GM12878 (cell line): ENCODE measurements around the gene GFRA3. TPM values are rescaled to one million over a fixed set of nuclear protein-coding genes. Genes with fewer than 3 reads are reported as not detected.

Experiments
- ATAC-seq: fragments of 200-7000 bp; cut with Tn5 transposase; 3 replicates; pipeline ENCODE4 v1.9.1; 2020; ENCODE audit warnings: mild to moderate bottlenecking, moderate library complexity
- BruUV-seq: library from RNA; stranded (reverse); fragments of 400-500 nt; replicated peaks from 2 replicates; lab custom pipeline; 2021; lab: Mats Ljungman, UMichigan
- CTCF ChIA-PET: fragments of 300-600 bp; sonication (Branson Sonifier 250); formaldehyde crosslinking; extraction: SDS; loops from one replicate; lab custom pipeline; 2021; ENCODE audit warnings: inconsistent platforms; lab: Yijun Ruan, JAX
- POLR2A ChIA-PET: fragments of 350-600 bp; formaldehyde crosslinking; extraction: SDS; loops from one replicate; lab custom pipeline; 2021; ENCODE audit warnings: inconsistent platforms; lab: Charles Lee
- RAD21 ChIA-PET: fragments of 300-600 bp; sonication (Branson Sonifier 250); formaldehyde crosslinking; loops from one replicate; lab custom pipeline; 2023; ENCODE audit warnings: antibody characterized with exemption; ENCODE audit not compliant: unreplicated experiment; lab: Charles Lee
- SMC1A ChIA-PET: fragments of 300-600 bp; sonication (Branson Sonifier 250); formaldehyde crosslinking; loops from one replicate; lab custom pipeline; 2023; ENCODE audit not compliant: unreplicated experiment, uncharacterized antibody; lab: Charles Lee
- DNase-seq: peaks from one replicate; pipeline ENCODE4 v3.0.0-alpha.2; 2011; ENCODE audit warnings: low read depth, low spot score
- FAIRE-seq: peaks from 3 replicates; lab custom pipeline; 2011; peaks lifted over from hg19 to GRCh38; lab: Jason Lieb, UNC
- H2AFZ ChIP-seq: 2 replicates; pipeline ENCODE4 v1.6.0; 2011; ENCODE audit warnings: low read depth, low read length, control low read depth; ENCODE audit not compliant: control insufficient read depth
- H3K27ac ChIP-seq: 2 replicates; pipeline ENCODE4 v1.5.1; 2011; ENCODE audit warnings: control low read depth; ENCODE audit not compliant: control insufficient read depth, insufficient read depth
- H3K27me3 ChIP-seq, 2 experiments: replicated peaks in 1 of 2; 2 replicates each; pipeline versions ENCODE4 v1.6.0 to v1.6.1; 2011; ENCODE audit warnings: low read length in 1 of 2; ENCODE audit not compliant: control insufficient read depth in 2 of 2, insufficient read depth in 2 of 2
- H3K36me3 ChIP-seq, 2 experiments: 2 replicates each; pipeline ENCODE4 v1.5.1; 2011; ENCODE audit warnings: low read length in 1 of 2; ENCODE audit not compliant: control insufficient read depth in 2 of 2, insufficient read depth in 2 of 2
- H3K4me1 ChIP-seq: 2 replicates; pipeline ENCODE4 v1.6.1; 2011; ENCODE audit warnings: mild to moderate bottlenecking, low read length, moderate library complexity, mixed read lengths; ENCODE audit not compliant: control insufficient read depth, insufficient read depth
- H3K4me2 ChIP-seq: 2 replicates; pipeline ENCODE4 v1.6.0; 2011; ENCODE audit warnings: control low read depth; ENCODE audit not compliant: control insufficient read depth, insufficient read depth
- H3K4me3 ChIP-seq: fragments of 200-600 bp; sonication (generic); 2 replicates; pipeline ENCODE4 v1.5.1; 2016
- H3K79me2 ChIP-seq: 2 replicates; pipeline ENCODE4 v1.6.0; 2011; ENCODE audit warnings: low read length; ENCODE audit not compliant: control insufficient read depth, insufficient read depth
- H3K9ac ChIP-seq: 2 replicates; pipeline ENCODE4 v1.8.0; 2011; ENCODE audit warnings: low read length, control low read depth, mixed read lengths; ENCODE audit not compliant: control insufficient read depth, insufficient read depth
- H3K9me3 ChIP-seq: replicated peaks from 3 replicates; pipeline ENCODE4 v1.5.1; 2011; ENCODE audit warnings: mild to moderate bottlenecking, low read length; ENCODE audit not compliant: control insufficient read depth, insufficient read depth
- H4K20me1 ChIP-seq: 2 replicates; pipeline ENCODE4 v1.6.0; 2011; ENCODE audit not compliant: control insufficient read depth, insufficient read depth
- E4F1 ChIP-seq: fragments of 450-650 bp; IDR thresholded peaks from 2 replicates; pipeline ENCODE4 v1.6.1; 2018; ENCODE audit warnings: borderline replicate concordance, mild to moderate bottlenecking; ENCODE audit not compliant: partially characterized antibody
- GABPA ChIP-seq: IDR thresholded peaks from 2 replicates; pipeline ENCODE4 v1.6.1; 2014; ENCODE audit warnings: antibody characterized with exemption, low read depth, mild to moderate bottlenecking, inconsistent platforms
- IRF5 ChIP-seq: fragments of 450-650 bp; IDR thresholded peaks from 2 replicates; pipeline ENCODE4 v1.6.1; 2017; ENCODE audit warnings: borderline replicate concordance
- TARDBP ChIP-seq: IDR thresholded peaks from 2 replicates; pipeline ENCODE4 v1.6.1; 2016; ENCODE audit warnings: borderline replicate concordance
- TCF3 ChIP-seq: IDR thresholded peaks from 2 replicates; pipeline ENCODE4 v1.6.1; 2012; ENCODE audit warnings: low read depth, mild to moderate bottlenecking, low read length, borderline replicate concordance; ENCODE audit not compliant: insufficient read depth
- ZNF687 ChIP-seq: fragments of 450-650 bp; IDR thresholded peaks from 2 replicates; pipeline ENCODE4 v1.6.1; 2017; ENCODE audit warnings: mild to moderate bottlenecking, moderate library complexity
- WGBS: methylation state at CpG from one replicate; pipeline ENCODE4 v1.1.6; 2016; ENCODE audit warnings: low lambda C conversion rate; ENCODE audit not compliant: insufficient replicate concordance, insufficient coverage; ENCODE audit errors: missing lambda C conversion rate; 5-methylcytosine and 5-hydroxymethylcytosine counted together
- in situ Hi-C: fragments of 300-500 bp; cut with MboI; formaldehyde crosslinking; loops from 9 replicates; pipeline ENCODE4 v1.14.3; 2018; ENCODE audit warnings: mixed read lengths
- intact Hi-C: fragments of 100-400 bp; cut with micrococcal nuclease; formaldehyde crosslinking; loops from one replicate; pipeline ENCODE4 v1.14.2; 2022; ENCODE audit not compliant: unreplicated experiment
- polyA plus RNA-seq, 11 experiments: library from polyadenylated mRNA; depleted of rRNA in 4 of 11; unstranded in 6 of 11; stranded (reverse) in 5 of 11; fragments of >200 nt; fragmentation: Nextera tagmentation in 4 of 11; fragmentation: Illumina TruSeq in 1 of 11; extraction: Ambion mirVana in 4 of 11; extraction: Trizol in 1 of 11; gene quantifications; 1 replicate in 1 of 11; 2 replicates in 10 of 11; pipeline versions ENCODE4 v1.2.1 to v1.2.3, GENCODE V29; 2011 to 2016; ENCODE audit warnings: inconsistent platforms in 2 of 11, missing spikeins in 2 of 11, low read depth in 1 of 11
- total RNA-seq, 4 experiments: library from RNA; depleted of rRNA in 3 of 4; stranded (reverse); fragments of >200 nt in 3 of 4; fragmentation: Illumina TruSeq in 1 of 4; extraction: Trizol in 1 of 4; gene quantifications; 2 replicates each; pipeline versions ENCODE4 v1.2.1 to v1.2.3, GENCODE V29; 2013 to 2021

GFRA3 gene
- total and polyA plus RNA-seq, 10 of the 15 experiments (the other 5 are each of a cell fraction or from before 2014, with no cell fraction given): 0.06 to 0.10 (median 0.08) TPM; not detected in 7

- RAD21 ChIA-PET: no interaction called here
- Histone ChIP-seq H3K27me3 (no peaks in the 10 kb centered on the region), H2AFZ (no peak overlapping the region), H3K4me2 (no peak overlapping the region), H3K79me2 (no peaks in the 10 kb centered on the region), H3K36me3 (no peaks in the 10 kb centered on the region), H3K9me3 (no peaks in the 10 kb centered on the region), H3K4me1 (no peaks in the 10 kb centered on the region), H3K4me3 (no peak overlapping the region), H4K20me1 (no peaks in the 10 kb centered on the region), H3K27ac (no peak overlapping the region), H3K9ac (no peak overlapping the region)
- FAIRE-seq: no peak
- intact Hi-C loops (no loop called here), in situ Hi-C loops (no loop called here)
- ATAC-seq: no peak
- CTCF ChIA-PET: no interaction called here
- SMC1A ChIA-PET: interaction anchor here (1.0 kb wide), 1 partner anchor 94 kb away, joined by 3 read pairs; no protein-coding TSS in a partner anchor
- DNase-seq: no peak
- WGBS: 23% methylated on average over 4 of the region's 4 CpGs
- TF ChIP-seq TCF3: no peak
- TF ChIP-seq E4F1: no peak
- POLR2A ChIA-PET: no interaction called here
- no TSS peak for BruUV-seq
Measured at GRCh38 chr5:138258704-138259292, 15.6 kb downstream of the GFRA3 start.

- peaks cover 2% of the 10 kb centered on the region for H3K4me1 ChIP-seq
- H3K79me2 ChIP-seq: no peaks in the 10 kb centered on the region
- no peak overlapping the region for H3K4me3 ChIP-seq
- ATAC-seq (no peak), FAIRE-seq (no peak), DNase-seq (no peak)
- BruUV-seq: no TSS peak
- no peaks in the 10 kb centered on the region for H3K27me3 ChIP-seq
- no peak overlapping the region for H3K27ac ChIP-seq
- ChIA-PET RAD21 (no interaction called here), SMC1A (no interaction called here), POLR2A (no interaction called here), CTCF (no interaction called here)
- no peaks in the 10 kb centered on the region for H3K9me3 ChIP-seq
- no peaks in the 10 kb centered on the region for H3K36me3 ChIP-seq
- no peak overlapping the region for H3K4me2 ChIP-seq
- no peak overlapping the region for H2AFZ ChIP-seq
- WGBS: 80% methylated on average over 29 of the region's 29 CpGs
- H4K20me1 ChIP-seq: no peaks in the 10 kb centered on the region
- no peak overlapping the region for H3K9ac ChIP-seq
- in situ Hi-C loops: no loop called here
- intact Hi-C loops: no loop called here
- TF ChIP-seq IRF5 (no peak), ZNF687 (no peak), TARDBP (no peak), GABPA (no peak)
Measured at GRCh38 chr5:138257583-138257982, 16.8 kb downstream of the GFRA3 start.
